Fibroblast of skin of abdomen (primary cell): ENCODE results near the gene RNF212B.
"Not testable (repeated sequence)": the region's sequence is repeated elsewhere in the genome, so short reads cannot be mapped to it uniquely, and the experiment has no call there.

Experiments
- DNase-seq: peaks from one replicate; pipeline ENCODE4 v3.0.0-alpha.2; 2013

The RNF212B gene

GRCh38 chr14:23243066-23243465 is 5.3 kb downstream of the RNF212B start:
- no peak for DNase-seq

- DNase-seq, result no peak
Measured at GRCh38 chr14:23245282-23245681, 7.5 kb downstream of the RNF212B start.

- no peak for DNase-seq
Measured at GRCh38 chr14:23248601-23249000, 10.9 kb downstream of the RNF212B start.

DNA sequence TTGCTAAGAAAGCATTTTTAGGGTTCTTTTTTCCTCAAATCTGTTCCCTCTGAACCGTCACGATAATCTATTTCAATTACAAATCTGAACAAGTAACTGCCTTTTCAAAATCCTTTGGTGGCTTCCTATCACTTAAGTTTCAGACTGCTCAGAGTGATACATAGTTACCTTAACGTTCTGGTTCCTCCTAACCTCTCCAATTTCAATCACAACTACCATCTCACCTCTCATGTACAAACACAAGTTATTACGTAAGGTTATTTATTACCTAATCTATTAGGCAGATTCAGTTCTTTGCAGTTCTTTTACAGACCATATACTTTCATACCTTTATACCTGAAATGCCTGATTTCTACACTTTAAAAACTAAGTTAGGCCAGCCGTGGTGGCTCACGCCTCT is 12.1 kb downstream of the RNF212B start:
- DNase-seq, result no peak

DNA sequence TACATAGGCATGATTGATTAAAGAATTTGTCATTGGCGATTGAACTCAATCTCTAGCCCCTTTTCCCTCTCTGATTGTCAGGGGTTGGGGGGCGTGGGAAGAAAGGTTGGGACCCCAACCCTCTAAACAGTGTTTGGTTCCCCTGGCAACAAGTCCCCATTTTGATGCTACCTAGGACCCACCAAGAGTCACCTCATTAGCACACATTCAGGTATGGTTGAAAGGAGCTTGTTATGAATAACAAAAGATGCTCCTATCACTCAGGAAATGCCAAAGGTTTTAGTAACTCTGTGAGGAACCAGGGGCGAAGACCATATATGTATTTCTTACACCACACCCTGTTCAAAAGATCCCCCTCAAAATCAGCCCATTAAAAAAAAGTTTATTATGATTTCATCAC is 14.3 kb downstream of the RNF212B start:
- no peak for DNase-seq

- DNase-seq, result no peak
Measured at GRCh38 chr14:23252420-23253333, 14.9 kb downstream of the RNF212B start.

GRCh38 chr14:23258256-23258655 is 20.5 kb downstream of the RNF212B start:
- DNase-seq, result no peak

GRCh38 chr14:23259426-23259825 is 21.7 kb downstream of the RNF212B start:
- DNase-seq, result no peak

GRCh38 chr14:23260849-23261248 is 23.1 kb downstream of the RNF212B start:
- not testable (repeated sequence) for DNase-seq

DNA sequence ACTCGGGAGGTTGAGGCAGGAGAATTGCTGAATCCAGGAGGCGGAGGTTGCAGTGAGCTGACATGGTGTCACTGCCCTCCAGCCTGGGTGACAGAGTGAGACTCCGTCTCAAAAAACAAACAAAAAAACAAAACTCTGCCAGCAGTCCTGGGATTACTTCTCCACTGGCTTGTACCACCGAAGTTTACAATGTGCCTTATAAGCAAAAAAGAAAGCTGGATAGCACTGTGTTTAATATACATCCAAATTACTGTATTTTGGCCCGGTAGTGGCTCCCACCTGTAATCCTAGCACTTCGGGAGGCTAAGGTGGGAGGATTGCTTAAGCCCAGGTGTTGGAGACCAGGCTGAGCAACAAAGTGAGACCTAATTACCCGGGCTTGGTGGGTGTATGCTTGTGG is 31.5 kb downstream of the RNF212B start:
- DNase-seq, result no peak

- DNase-seq, result no peak
Measured at GRCh38 chr14:23275412-23275811, 37.7 kb downstream of the RNF212B start.

GRCh38 chr14:23277189-23277588 is 39.5 kb downstream of the RNF212B start:
- no peak for DNase-seq

DNA sequence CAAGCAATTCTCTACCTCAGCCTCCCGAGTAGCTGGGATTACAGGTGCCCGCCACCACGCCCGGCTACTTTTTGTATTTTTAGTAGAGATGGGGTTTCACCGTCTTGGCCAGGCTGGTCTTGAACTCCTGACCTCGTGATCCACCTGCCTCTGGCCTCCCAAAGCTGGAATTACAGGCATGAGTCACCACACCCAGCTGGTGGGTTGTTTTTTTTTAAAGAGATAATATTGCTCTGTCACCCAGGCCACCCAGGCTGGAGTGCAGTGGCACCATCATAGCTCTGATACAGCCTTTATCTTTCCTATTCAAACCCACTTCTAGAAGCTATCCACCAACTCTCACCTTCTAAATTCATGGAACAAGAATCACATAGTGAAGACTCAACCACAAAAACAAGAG is 40.2 kb downstream of the RNF212B start:
- not testable (repeated sequence) for DNase-seq

GRCh38 chr14:23281247-23281646 is 43.5 kb downstream of the RNF212B start:
- no peak for DNase-seq

GRCh38 chr14:23284654-23285529 is 47.2 kb downstream of the RNF212B start:
- DNase-seq, result no peak

DNA sequence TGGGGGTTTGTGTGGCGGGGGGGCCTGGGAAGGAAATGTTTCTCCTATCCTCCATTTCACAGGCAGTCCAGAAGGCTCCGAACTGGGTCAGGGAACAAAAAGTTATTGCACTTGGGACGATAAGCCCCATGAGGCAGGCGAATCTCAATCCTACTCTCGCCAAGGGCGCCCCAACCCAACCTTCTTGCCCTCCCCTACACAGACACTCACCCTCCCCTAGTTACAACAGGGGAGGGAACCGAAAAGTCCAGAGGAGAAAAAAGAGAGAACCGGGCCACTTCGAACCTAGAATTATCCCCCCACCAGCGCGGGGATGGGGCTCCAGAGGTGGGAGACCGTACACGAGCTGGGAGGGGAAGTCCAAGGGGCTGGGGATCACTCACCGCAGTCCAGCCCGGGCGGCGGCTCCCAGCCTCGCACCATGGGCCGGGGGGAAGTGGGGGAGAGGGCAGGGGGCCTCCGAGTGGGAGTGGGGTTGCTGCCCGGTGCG is 47.8 kb downstream of the RNF212B start:
- no peak for DNase-seq

GRCh38 chr14:23286020-23286901 is 48.5 kb downstream of the RNF212B start, which contains the start of gene HOMEZ:
Gene HOMEZ (minus strand): TSS chr14:23286132. CDS start chr14:23285952, 180 bp downstream.
- peak; percentile 99 for DNase-seq

- DNase-seq, result no peak
Measured at GRCh38 chr14:23286902-23287479, 49.3 kb downstream of the RNF212B start.

DNA sequence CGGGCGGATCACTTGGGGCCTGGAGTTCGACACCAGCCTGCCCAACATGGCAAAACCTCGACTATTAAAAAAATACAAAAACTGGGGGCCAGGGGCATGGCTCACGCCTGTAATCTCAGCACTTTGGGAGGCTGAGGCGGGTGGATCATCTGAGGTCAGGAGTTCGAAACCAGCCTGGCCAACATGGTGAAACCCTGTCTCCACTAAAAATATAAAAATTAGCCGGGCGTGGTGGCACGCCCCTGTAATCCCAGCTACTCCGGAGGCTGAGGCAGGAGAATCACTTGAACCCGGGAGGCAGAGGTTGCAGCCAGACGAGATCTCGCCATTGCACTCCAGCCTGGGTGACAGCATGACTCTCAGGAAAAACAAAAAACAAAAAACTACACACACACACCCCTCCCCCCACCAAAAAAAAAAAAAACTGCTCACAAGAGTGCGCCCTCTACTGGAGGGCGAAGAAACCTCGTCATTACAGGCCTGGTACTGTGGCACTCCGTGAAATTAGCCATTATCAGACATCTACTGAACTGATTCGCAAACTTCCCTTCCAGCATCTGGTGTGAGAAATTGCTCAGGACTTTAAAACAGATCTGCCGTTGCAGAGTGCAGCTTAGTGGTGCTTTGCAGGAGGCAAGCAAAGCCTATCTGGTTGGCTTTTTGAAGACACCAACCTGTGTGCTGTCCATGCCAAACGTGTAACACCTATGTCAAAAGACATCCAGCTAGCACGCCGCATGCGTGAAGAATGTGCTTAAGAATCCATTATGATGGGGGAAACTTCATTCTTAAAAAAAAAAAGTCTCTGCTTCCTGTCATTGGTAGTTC is 57.2 kb downstream of the RNF212B start:
- DNase-seq, result peak; percentile 58

GRCh38 chr14:23296012-23296777 is 58.5 kb downstream of the RNF212B start:
- DNase-seq, result no peak
